ENCODE results near the gene FARS2. TPM values are rescaled to one million over a fixed set of nuclear protein-coding genes. Genes with fewer than 3 reads are reported as not detected.

Gene FARS2
- total RNA-seq, 1 donor from 2014 or later: 23.3 TPM

GRCh38 chr6:5338177-5338960 is 77.1 kb downstream of the FARS2 start:
- Mint-ChIP-seq H3K36me3 (ENCODE audit: low read depth) (peaks cover 3% of the 10 kb centered on the region), H3K27me3 (ENCODE audit: low read depth) (no peaks in the 10 kb centered on the region), H3K4me1 (no peaks in the 10 kb centered on the region), H3K27ac (ENCODE audit: unreplicated experiment) (no peak overlapping the region), H3K9me3 (no peaks in the 10 kb centered on the region), H3K4me3 (no peak overlapping the region)
- no peak for DNase-seq (ENCODE audit: low read depth, low spot score)
- TF ChIP-seq CTCF (conservative IDR thresholded peaks at IDR 0.05): no peak

GRCh38 chr6:5339786-5340185 is 78.5 kb downstream of the FARS2 start:
- TF ChIP-seq CTCF (conservative IDR thresholded peaks at IDR 0.05): no peak
- H3K27me3 Mint-ChIP-seq (ENCODE audit: low read depth): no peaks in the 10 kb centered on the region
- H3K36me3 Mint-ChIP-seq (ENCODE audit: low read depth): peaks cover 3% of the 10 kb centered on the region
- no peak overlapping the region for H3K4me3 Mint-ChIP-seq
- H3K4me1 Mint-ChIP-seq: no peaks in the 10 kb centered on the region
- no peak overlapping the region for H3K27ac Mint-ChIP-seq (ENCODE audit: unreplicated experiment)
- H3K9me3 Mint-ChIP-seq: no peaks in the 10 kb centered on the region
- no peak for DNase-seq (ENCODE audit: low read depth, low spot score)

- Mint-ChIP-seq H3K4me1 (no peaks in the 10 kb centered on the region), H3K27ac (ENCODE audit: unreplicated experiment) (no peak overlapping the region), H3K9me3 (no peaks in the 10 kb centered on the region), H3K27me3 (ENCODE audit: low read depth) (no peaks in the 10 kb centered on the region), H3K4me3 (no peak overlapping the region), H3K36me3 (ENCODE audit: low read depth) (peaks cover 3% of the 10 kb centered on the region)
- DNase-seq (ENCODE audit: low read depth, low spot score): no peak
- no peak for TF ChIP-seq CTCF (conservative IDR thresholded peaks at IDR 0.05)
These were observed 80.5 kb downstream of the FARS2 start for GRCh38 chr6:5341845-5342244.

- DNase-seq (ENCODE audit: low read depth, low spot score): no peak
- peak overlapping the region; percentile 1 for H3K27ac Mint-ChIP-seq (ENCODE audit: unreplicated experiment)
- no peaks in the 10 kb centered on the region for H3K27me3 Mint-ChIP-seq (ENCODE audit: low read depth)
- no peak for TF ChIP-seq CTCF (conservative IDR thresholded peaks at IDR 0.05)
- no peak overlapping the region for H3K4me3 Mint-ChIP-seq
- peaks cover 3% of the 10 kb centered on the region for H3K36me3 Mint-ChIP-seq (ENCODE audit: low read depth)
- no peaks in the 10 kb centered on the region for H3K4me1 Mint-ChIP-seq
- no peaks in the 10 kb centered on the region for H3K9me3 Mint-ChIP-seq
These were observed 82.7 kb downstream of the FARS2 start for GRCh38 chr6:5343998-5344397.

GRCh38 chr6:5345324-5345723 is 84.0 kb downstream of the FARS2 start:
- TF ChIP-seq CTCF (conservative IDR thresholded peaks at IDR 0.05): no peak
- no peaks in the 10 kb centered on the region for H3K4me1 Mint-ChIP-seq
- H3K27ac Mint-ChIP-seq (ENCODE audit: unreplicated experiment): no peak overlapping the region
- no peak for DNase-seq (ENCODE audit: low read depth, low spot score)
- peaks cover 6% of the 10 kb centered on the region for H3K9me3 Mint-ChIP-seq
- H3K27me3 Mint-ChIP-seq (ENCODE audit: low read depth): no peaks in the 10 kb centered on the region
- no peak overlapping the region for H3K4me3 Mint-ChIP-seq
- peaks cover 8% of the 10 kb centered on the region for H3K36me3 Mint-ChIP-seq (ENCODE audit: low read depth)

All from neural crest cell (in vitro differentiated cells).